DMS79 (cell line): ENCODE data around the gene KIF16B.
"Not testable (repeated sequence)": the region's sequence is repeated elsewhere in the genome, so short reads cannot be mapped to it uniquely, and the experiment has no call there.

Experiments used
- DNase-seq: peaks from one replicate; lab custom pipeline; 2025; lab: John Stamatoyannopoulos, UW

The KIF16B gene

GRCh38 chr20:16246291-16246690, 327.0 kb downstream of the KIF16B start:
- DNase-seq, result no peak

DNA sequence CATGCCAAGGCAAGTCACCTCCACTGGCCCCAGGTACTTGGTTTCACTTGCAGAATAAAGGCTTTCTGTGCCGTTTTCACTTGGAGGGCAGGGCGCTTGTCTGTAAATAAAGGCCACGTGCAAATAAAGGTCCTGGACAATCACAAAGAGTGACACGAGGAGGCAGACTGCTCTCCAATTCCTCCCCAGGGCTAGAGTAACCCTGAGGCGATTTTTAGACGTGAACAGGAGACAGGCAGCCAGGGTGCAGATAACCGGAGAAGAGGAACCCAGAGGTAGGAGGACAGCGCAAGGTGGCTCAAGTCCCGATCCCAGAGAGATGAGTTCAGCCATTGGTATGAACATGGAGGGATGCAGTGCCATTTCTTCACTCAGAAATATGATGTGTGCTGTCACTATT, 327.4 kb downstream of the KIF16B start:
- DNase-seq, result no peak

DNA sequence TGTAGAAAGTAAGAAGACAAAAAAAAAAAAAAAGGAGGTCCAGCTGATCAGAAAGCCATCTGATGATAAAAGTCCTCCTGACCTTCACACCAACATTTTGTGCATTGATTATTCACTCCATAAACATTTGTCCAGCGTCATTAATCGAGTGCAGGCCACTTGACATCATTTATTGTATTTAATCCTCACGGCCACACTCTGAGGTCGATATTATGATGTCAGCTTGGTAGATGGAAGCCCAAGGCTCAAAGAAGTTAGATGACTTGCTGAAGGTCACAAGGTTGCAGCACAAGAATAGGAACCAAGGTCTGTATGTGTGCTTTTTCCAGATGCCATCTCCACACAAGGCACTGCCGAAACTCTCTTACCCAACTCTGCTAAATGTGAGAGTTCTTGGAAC, 328.4 kb downstream of the KIF16B start:
- no peak for DNase-seq

GRCh38 chr20:16243470-16243869, 329.8 kb downstream of the KIF16B start:
- no peak for DNase-seq

- no peak for DNase-seq
These were observed 331.3 kb downstream of the KIF16B start for GRCh38 chr20:16241911-16242310.

DNA sequence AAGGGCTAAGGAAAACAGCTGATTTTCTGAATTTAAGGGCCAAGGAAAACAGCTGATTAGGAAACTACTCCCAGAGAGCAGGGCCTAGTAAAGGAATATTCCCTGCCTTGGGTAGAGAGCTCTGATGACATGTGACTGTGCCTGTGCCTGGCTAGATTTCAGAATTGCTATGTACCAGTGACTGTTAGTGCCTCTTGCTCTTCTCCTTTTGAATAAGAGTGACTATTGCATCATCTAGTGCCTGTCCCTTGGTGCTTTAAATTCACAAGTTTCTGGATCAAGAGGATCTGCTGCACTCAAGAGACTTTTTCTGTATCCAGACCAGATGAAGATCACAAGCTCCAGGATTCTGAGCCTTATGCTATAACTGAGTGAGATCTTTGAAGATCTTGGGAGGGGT, 332.9 kb downstream of the KIF16B start:
- no peak for DNase-seq

GRCh38 chr20:16236589-16237241, 336.5 kb downstream of the KIF16B start:
- no peak for DNase-seq

DNA sequence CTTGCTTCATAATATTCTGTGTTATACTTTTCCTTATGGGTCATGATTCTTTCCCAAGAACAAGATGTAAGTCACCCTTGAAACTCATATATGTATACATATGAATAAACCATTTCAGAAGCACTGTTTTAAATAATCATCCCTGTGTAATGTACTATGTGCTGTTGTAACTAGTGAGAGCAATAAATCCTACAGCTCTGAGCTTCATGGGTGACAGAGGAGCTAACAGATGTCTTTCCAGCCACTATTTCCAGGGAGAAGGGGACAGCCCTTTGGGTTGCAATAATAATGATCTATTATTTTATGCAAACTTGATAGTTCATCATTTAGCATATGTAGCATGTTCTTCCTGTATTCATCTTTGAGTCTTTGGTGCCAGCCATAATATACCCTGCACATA, 342.8 kb downstream of the KIF16B start:
- DNase-seq, result no peak

DNA sequence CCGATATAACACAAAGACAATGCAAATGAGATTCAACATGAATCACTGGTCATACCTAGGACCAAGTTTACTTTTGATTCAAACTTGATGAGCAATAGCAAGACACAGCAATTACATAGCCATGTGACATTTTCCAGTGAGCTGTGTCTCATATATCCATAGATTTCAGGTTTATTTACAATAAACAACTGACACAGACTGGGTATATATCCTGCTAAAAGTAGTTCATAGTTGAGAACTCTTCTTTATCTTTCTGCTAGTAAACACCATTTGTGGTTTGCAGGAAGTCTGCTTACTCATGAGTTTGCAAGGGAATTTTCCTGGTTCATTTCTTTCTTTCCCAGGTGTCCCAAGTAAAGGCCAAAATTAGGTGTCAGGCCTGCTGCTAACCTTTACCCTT, 343.4 kb downstream of the KIF16B start:
- no peak for DNase-seq

GRCh38 chr20:16228722-16229121, 344.5 kb downstream of the KIF16B start:
- no peak for DNase-seq

DNA sequence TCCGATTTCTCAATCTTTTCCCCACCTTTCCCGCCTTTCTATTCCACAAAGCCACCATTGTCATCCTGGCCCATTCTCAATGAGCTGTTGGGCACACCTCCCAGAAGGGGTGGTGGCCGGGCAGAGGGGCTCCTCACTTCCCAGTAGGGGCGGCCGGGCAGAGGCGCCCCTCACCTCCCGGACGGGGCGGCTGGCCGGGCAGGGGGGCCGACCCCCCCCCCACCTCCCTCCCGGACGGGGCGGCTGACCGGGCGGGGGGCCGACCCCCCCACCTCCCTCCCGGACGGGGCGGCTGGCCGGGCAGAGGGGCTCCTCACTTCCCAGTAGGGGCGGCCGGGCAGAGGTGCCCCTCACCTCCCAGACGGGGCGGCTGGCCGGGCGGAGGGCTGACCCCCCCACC, 346.3 kb downstream of the KIF16B start:
- DNase-seq, result not testable (repeated sequence)

DNA sequence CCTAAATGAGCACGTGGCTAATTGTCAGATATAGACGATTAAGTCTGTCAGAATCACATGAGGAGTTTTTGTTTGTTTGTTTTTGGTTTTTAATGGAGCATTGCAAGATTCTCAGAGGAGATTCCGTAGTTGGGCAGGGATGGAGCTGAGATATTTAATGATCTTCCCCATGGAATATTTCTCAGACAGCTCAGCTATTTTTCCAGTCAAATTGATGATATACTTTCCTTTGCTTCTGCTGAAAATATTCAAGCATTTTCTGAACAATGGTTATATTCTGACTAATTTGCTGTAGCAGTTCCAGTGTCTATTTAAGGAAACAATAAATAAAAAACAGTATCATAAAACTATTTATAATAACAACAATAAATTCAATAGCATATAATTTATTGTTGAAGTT, 348.4 kb downstream of the KIF16B start:
- no peak for DNase-seq

DNA sequence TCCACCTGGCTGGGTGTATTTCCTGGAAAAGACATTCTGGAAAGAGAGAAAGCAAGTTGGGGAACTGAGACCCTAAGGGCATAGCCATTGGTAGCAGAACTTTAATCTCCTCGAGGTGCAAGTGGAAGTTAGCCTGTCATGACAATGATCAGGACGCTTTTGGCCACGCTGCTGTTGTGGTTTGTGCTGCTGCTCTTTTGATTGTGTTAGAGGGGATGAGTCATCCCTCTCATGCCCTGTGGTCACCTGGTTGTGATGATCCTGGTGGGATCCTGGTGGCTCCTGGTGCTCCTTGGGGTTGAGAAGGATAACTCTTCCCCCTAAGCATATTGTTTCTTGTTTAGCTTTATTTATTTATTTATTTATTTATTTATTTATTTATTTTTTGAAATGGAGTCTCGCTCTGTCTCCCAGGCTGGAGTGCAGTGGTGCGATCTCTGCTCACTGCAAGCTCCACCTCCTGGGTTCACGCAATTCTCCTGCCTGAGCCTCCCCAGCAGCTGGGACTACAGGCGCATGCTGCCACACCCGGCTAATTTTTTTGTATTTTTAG, 350.3 kb downstream of the KIF16B start:
- DNase-seq, result no peak
